ENCODE results near the gene EMILIN1.
"Not testable (repeated sequence)": the region's sequence is repeated elsewhere in the genome, so short reads cannot be mapped to it uniquely, and the experiment has no call there.

The EMILIN1 gene

DNA sequence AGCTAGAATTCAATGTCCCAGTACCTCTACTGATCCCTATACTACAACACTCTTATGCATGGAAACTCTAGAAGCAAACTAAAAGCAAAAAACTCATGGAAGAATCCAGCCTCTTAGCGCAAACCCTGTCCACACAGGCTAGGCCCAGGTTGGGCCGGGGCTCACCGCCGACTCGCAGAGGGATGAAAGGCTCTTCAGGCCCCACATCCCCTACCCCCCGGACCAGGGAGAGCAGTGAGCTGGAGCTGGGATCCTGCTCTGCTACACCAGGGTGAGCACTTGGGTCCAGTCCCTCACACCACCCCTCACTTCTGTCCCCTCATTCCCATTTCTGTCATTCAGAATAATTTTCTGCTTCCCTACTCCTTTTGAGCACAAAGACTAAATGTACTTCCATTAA lies 9.0 kb upstream of the EMILIN1 start:
- TF ChIP-seq ZNF274 (IDR thresholded peaks at IDR 0.05; ENCODE audit: low read depth, low read length) = no peak
- H3K4me3 ChIP-seq (ENCODE audit: low read length) = no peak overlapping the region

DNA sequence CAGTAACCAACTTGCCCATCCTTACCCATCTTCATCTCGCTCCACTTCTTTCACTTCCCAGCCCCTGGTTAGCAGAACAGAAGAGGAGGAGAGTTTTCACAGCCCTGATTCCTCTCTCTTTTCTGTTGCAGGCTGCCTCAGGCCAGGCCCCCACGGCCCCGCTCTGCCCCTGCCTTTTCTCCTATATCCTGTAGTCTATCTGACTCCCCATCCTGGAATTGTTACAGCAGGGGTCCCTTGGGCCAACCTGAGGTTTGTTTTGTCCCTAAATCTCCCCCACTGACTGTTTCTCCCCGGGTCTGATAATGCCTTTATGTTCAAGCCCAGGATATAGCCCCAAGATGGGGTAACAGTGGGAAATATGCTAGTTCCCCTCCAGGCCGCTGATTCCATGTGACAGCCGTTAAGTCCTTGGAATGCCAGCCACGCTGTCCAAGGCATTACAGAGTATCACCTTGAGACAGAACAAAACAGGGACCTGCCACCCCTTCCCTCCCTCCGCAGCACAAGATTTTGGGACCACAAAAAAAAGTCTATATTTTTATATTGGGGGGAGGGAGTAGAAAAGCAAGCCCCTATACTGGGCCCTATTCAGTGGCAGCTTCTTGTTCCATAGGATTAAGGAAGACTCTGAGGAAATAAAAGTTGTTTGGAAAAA lies 8.3 kb upstream of the EMILIN1 start:
- TF ChIP-seq ZNF274 (IDR thresholded peaks at IDR 0.05; ENCODE audit: low read depth, low read length) = no peak
- peak overlapping the region; percentile 96 for H3K4me3 ChIP-seq (ENCODE audit: low read length)

DNA sequence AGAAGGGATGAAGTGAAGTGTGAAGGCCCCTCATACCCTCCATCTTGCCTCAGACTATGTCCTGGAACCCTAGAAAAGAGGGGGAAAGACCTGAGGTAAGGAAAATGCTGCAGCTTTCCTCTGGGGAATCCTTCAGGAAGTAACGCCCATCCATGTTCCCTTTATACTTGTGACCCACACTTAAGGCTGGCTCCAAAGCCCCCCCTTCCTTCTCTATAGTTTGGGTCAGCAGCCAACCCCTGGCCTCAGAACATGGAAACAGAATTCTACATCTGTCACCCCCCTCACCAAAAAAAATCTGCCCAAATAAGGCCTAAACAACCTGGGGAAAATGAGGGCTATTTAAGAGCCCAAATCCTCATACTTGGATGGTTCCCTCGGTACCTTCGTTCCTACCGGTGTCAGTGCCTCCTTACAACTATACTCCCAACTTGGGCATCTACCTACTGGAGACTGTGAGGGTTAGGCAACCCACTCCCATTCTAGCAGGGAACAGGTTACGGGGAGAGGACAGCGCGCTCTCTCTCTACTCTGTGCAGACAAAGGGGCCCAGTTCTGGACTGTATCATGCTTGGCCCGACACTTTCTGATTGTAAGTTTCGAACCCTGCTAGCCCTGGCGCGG lies 7.7 kb upstream of the EMILIN1 start:
- H3K4me3 ChIP-seq (ENCODE audit: low read length) = peak overlapping the region; percentile 96
- TF ChIP-seq ZNF274 (IDR thresholded peaks at IDR 0.05; ENCODE audit: low read depth, low read length) = no peak

DNA sequence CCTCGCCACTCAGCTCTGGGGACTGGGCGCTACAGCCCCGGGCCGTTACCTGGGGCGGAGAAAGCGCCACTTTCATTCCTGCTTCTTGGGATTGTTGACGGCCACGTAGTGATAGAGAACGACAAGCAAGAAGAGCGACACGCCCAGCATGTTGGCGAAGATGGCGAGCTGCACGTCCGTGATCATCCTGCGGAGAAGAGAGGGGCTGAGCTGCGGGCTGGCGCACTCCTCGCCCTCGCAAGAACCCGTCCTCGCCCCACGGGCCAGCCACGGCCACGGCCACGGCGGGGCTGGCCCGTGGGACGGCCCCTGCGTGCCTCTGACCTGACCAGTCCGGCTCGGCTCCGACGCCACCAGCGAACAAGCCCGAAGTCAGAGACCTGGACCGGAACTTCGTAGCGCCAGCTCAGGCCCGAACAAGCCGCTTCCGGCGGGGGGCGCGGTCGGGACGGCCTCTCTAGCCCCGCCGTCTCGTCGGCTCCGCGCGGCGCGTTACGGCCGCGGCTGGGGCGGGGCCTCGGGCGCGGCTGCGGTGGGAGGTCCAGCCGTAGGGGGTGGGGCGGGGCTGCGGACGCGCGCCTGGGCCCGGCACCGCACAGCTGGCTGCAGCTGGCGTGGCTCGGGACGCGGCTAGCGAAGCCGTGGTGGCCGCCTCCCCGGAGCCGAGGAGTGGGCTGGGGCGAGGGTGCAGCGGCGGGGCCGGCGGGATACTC lies 7.0 kb upstream of the EMILIN1 start, which contains the start of gene OST4:
TSS of gene OST4 (minus strand) at position 378 of the 713 bp plus-strand sequence.
- TF ChIP-seq ZNF274 (IDR thresholded peaks at IDR 0.05; ENCODE audit: low read depth, low read length) = no peak
- peak within 1 kb of the TSS; percentile 96 for H3K4me3 ChIP-seq (ENCODE audit: low read length)

DNA sequence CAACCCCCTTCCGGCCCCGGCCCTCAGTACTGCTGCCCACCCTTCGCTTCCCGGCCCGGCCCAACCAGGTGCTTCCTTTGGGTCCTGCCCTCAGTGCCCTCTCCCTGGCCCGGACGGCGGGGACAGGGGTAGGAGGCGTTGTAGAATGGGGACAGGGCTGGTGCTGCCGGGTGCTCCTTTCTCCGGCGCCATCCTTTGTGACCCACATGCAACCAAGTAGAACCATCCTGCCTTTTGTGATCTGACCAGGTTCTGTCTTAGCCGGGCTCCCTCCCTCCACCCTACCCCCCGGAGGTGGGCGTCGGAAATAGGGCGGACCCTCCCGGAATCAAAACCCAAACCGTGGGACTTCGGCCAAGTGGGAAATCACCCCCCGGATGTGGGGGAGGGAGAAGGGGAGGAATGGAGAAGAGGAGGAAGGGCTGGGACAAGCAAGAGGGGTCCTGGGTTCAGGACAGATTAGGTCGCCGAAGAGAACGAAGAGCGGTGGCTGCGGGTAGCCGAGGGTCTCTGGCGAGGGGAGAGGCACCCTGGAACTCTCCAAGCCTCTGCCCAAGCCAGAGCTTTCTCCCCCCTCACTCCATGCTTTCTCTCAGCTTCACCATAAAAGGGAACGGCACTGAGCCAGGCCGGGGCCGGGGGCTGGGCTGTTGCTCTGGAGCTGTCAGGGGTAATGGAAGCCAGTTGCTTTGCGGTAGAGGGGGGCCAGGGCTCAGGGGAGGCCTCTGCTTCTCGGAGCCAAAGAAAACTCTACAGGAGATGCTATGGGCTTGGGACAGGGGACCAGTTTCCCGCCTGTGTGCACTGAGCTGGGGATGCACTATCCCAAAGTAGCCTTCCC lies 6.2 kb upstream of the EMILIN1 start:
- TF ChIP-seq ZNF274 (IDR thresholded peaks at IDR 0.05; ENCODE audit: low read depth, low read length) = no peak
- peak overlapping the region; percentile 69; the same call in 1 of the 2 replicates for H3K4me3 ChIP-seq (ENCODE audit: low read length)

DNA sequence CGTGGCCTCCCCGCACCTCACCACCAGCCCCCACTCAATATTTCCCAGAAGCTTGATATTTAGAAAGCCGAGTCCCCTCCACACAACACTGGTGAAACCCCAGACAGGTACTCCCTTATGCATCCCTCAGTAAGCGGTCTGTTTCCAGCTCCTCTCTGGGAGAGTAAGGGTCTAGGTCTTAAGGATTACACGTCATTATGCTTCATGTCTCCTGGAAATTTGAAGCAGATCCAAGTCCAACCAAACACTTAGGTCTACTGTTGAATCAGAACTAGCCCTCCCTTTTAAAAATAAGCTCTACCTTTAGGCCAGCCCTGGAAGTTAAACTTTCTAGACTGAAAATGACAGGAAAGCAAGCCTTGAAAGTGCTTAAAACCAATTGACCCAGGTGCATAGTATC lies 5.5 kb upstream of the EMILIN1 start:
- TF ChIP-seq ZNF274 (IDR thresholded peaks at IDR 0.05; ENCODE audit: low read depth, low read length) = no peak
- H3K4me3 ChIP-seq (ENCODE audit: low read length) = no peak overlapping the region; the same call in 1 of the 2 replicates

DNA sequence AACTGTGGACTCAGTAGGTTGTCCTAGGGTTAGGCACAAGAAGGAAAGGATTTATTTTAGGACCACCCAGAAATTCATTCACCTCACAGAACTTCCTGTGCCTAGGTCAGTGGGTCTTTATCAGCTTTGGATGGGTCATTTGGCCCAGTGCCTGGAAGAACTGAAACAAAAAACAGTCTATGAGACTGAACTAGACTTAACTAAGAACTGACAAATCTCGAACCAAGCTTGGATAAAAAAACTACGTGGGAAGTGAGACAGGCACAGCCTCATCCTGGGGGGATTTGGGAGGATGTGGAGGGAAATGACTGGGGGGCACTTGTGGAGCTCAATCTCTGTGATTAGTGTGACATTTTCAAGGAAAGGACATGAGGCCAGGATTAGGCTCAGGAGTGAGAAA lies 4.6 kb upstream of the EMILIN1 start:
- no peak for TF ChIP-seq ZNF274 (IDR thresholded peaks at IDR 0.05; ENCODE audit: low read depth, low read length)
- H3K4me3 ChIP-seq (ENCODE audit: low read length) = no peak overlapping the region

DNA sequence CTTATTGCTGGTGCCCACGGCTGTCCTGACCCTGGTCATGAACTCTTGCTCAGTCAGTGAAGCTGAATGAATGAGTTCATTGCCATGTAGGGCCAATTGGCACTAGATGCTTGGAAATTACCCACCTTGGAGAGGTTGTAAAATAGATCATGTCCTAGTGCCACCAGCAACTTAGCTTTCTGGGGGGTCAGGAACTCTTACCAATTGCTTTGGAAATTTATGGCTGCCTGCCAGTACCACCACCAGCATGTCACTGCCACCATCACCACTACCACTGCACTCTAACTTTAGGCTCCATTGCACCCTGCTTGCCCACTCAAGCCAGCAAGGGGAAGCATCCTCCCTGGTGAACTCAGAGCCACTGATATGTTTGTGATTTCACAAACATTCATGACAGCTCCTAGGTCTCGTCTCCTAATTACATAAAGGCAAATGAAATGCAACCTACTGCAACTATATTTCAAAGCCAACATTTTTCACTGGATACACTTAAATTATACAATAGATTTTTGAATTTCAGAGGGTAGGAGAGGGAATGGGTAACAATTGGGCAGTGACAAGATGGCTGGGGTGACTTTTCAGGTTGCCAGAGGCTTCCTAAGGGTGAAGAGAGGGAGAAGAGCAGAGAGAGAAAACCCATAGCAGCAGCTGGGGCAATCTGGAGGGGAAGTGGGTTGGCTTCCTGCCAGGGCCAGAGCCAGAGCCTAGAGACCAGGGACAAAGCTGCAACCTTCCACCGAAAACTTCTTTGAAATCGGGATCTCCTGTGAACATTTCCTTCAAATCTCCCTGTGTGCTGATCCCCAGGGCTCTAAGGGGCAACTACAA lies 3.5 kb upstream of the EMILIN1 start:
- TF ChIP-seq ZNF274 (IDR thresholded peaks at IDR 0.05; ENCODE audit: low read depth, low read length) = no peak
- no peak overlapping the region; the same call in 1 of the 2 replicates for H3K4me3 ChIP-seq (ENCODE audit: low read length)

DNA sequence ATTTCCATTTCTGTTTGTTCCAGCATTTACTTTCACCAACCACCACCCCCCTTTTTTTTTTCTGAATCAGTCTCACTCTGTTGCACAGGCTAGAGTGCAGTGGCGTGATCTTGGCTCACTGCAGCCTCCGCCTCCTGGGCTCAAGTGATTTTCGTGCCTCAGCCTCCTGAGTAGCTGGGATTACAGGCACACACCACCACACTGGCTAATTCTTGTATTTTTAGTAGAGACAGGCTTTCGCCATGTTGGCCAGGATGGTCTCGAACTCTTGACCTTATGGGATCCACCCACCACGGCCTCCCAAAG lies 2.9 kb upstream of the EMILIN1 start:
- not testable (repeated sequence) for H3K4me3 ChIP-seq (ENCODE audit: low read length)

DNA sequence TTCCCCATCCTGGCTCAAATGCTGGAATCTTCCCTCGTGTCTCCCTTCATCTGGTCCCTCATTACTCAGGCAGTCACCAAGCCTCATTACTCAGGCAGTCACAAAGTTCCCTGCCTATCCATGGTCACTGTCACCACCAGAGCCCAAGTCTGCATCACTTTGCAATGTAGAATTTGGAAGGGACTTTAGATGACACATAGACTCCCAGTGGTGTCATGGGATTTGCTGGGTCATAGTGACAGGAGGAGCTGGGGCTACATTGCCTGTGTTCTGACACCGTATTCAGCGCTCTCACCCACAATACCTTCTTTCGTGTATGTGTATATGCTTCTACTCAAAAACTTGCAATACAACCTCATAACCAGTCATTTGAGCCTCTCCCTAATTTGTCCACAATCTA lies 2.1 kb upstream of the EMILIN1 start:
- no peak overlapping the region for H3K4me3 ChIP-seq (ENCODE audit: low read length)
- TF ChIP-seq ZNF274 (IDR thresholded peaks at IDR 0.05; ENCODE audit: low read depth, low read length) = no peak

DNA sequence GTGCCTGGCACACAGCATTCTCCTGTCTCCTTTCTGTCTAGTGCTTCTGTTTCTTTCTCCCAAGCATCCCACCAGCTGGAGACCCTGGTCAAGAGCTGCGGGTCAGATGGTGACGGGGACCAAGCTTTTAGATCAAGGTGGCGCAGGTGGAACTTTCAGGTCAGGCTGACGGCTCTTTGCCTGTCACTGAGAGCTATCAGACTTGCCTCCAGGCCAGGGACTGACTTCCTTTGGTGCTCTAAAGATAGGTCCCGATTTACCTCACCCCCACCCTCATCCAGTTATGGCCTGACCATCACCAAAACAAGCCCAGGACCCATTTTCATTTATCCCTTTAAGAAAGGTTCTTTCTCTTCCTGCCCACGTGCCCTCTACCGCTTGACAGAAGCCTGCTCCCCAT lies 1.2 kb upstream of the EMILIN1 start:
- H3K4me3 ChIP-seq (ENCODE audit: low read length) = no peak overlapping the region
- no peak for TF ChIP-seq ZNF274 (IDR thresholded peaks at IDR 0.05; ENCODE audit: low read depth, low read length)

DNA sequence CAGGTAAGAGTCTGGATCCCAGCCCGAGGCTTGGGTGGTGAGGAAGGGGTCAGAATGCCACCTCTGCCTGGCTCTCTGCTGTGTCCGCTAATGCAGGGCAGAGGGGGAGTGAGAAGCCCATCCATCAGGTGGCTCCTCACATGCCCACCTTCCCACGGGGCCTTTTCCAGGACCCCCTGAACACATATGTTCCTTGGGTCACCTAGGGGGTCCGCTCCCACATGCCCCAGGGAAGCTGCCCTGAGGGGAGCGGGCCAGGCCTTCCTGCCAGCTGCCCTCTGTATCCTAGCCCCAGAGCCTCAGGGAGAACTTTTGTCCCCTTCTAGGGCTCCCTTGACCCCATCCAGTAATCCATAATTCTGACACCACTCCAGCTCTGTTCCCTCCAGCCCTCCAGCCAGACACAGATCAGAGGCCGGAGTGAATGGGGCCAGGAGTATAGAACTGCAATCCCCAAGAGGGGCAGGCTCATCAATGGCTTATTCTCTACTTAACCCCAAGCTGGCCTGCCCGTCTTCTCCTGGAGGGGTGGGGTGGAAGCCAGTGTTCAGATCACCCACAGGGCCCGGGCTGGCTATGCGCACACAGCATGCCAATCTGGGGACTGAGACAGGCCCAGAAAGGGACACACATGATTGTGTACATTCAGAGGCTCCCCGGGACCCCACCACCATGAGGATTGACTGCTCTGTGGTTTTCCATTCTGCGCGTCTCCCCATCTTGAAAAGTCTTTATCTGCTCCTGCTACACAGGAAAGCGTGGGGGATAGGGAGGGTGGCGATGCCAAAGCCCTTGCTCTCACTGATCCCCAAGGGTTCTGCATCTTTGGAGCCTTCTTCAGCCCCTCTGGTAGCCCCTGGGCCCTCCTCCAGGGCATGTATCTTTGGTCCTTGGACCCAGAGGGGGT lies 1.1 kb downstream of the EMILIN1 start:
- no peak for TF ChIP-seq ZNF274 (IDR thresholded peaks at IDR 0.05; ENCODE audit: low read depth, low read length)
- peak overlapping the region; percentile 64; the same call in 1 of the 2 replicates for H3K4me3 ChIP-seq (ENCODE audit: low read length)

DNA sequence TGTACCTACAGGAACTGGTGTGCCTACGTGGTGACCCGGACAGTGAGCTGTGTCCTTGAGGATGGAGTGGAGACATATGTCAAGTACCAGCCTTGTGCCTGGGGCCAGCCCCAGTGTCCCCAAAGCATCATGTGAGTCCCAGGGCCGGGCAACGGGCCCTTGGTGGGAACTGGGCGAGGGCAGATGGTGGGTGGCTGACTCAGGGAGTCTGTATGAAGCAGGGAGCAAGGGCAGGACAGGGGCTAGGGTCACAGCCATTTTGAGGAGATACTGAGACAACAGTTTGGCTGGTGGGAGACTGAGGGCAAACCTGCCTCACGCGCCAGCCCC lies 1.7 kb downstream of the EMILIN1 start:
- peak overlapping the region; percentile 64; the same call in 1 of the 2 replicates for H3K4me3 ChIP-seq (ENCODE audit: low read length)
- TF ChIP-seq ZNF274 (IDR thresholded peaks at IDR 0.05; ENCODE audit: low read depth, low read length) = no peak
